Fibroblast of skin of abdomen (primary cell): ENCODE results near the gene CACNA1C.

Experiments
- DNase-seq: peaks from one replicate; pipeline ENCODE4 v3.0.0-alpha.2; 2013

The CACNA1C gene

GRCh38 chr12:2284321-2284813, 231.6 kb downstream of the CACNA1C start:
- peak; percentile 97 for DNase-seq

DNA sequence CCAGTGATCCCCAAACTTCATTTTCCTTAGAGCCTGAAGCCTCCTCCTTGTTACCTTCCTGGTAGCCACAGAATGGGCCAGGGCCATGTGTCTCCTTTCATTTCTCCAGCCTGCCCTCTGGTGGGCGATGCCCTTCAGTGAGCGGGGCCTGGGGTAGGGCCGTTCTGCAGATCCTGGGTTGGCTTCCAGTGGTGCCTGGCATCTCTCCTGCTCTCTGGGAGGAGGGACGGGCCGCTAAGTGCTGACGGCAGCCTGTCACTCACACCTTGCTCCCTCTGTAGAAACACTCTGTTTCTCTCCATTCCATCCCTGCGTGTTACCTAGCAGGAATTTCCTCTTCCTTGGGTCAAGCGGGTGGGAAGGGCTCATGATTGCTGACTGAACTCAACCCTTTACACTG, 232.1 kb downstream of the CACNA1C start:
- peak; percentile 89 for DNase-seq

GRCh38 chr12:2285462-2285861, 232.7 kb downstream of the CACNA1C start:
- DNase-seq = no peak

- DNase-seq = no peak
Observed at GRCh38 chr12:2286047-2286446, 233.3 kb downstream of the CACNA1C start.

GRCh38 chr12:2286461-2287131, 233.8 kb downstream of the CACNA1C start:
- peak; percentile 64 for DNase-seq

GRCh38 chr12:2287151-2287550, 234.4 kb downstream of the CACNA1C start:
- DNase-seq = no peak

- no peak for DNase-seq
Observed at GRCh38 chr12:2287589-2287988, 234.8 kb downstream of the CACNA1C start.

- DNase-seq = peak; percentile 71
Observed at GRCh38 chr12:2288001-2288400, 235.2 kb downstream of the CACNA1C start.

- DNase-seq = no peak
Observed at GRCh38 chr12:2288471-2288870, 235.7 kb downstream of the CACNA1C start.

GRCh38 chr12:2288875-2289274, 236.1 kb downstream of the CACNA1C start:
- no peak for DNase-seq

DNA sequence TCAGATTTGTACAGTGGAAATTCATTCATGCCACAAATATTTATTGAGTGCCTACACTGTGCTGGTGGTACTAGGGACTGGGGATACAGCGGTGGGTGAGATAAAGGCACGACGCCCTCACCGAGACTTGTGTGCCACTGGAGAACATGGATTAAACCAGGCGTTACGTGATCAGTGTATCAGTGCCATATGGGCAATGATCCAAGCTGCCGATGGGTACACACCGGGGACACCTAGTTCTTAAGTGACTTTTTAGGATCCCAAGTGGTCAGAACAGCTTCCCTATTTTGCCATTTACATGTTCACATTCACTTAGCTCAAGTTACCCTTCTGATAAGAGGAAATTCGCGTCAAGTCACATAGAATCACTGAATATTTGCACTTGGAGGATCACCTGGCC, 236.7 kb downstream of the CACNA1C start:
- DNase-seq = no peak

GRCh38 chr12:2290091-2290490, 237.3 kb downstream of the CACNA1C start:
- DNase-seq = no peak

GRCh38 chr12:2290516-2291065, 237.8 kb downstream of the CACNA1C start:
- DNase-seq = peak; percentile 70

DNA sequence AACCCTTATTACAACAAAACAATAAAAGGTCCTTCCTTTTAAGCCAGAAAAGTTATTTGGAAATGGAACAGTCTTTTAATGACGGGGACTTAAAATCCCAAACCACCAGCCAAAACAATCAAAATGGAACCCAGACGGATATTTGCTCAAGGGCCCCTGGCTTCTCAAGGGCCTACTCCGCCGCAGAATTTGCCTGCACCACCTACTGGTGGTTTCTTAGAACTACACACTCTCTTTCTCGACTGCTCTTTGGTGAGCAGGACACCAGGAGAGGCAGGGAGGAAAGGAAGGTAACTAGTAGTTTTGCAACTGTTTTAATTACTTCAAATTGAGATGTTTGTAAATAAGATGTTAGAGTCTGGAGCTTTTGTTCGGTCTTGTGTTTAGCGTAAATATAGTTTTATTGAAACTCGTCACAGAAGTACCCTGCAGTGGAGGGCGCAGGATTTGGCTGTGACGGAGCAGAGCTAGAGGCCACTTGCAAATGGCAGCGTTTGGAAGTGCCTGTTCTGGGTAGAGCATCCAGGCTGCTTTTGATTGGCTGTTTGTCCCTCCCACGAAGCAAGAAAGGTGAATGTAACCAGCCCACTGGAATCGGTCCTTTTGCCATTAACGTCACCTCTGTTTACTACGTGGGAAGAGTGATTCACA, 238.5 kb downstream of the CACNA1C start:
- no peak for DNase-seq

DNA sequence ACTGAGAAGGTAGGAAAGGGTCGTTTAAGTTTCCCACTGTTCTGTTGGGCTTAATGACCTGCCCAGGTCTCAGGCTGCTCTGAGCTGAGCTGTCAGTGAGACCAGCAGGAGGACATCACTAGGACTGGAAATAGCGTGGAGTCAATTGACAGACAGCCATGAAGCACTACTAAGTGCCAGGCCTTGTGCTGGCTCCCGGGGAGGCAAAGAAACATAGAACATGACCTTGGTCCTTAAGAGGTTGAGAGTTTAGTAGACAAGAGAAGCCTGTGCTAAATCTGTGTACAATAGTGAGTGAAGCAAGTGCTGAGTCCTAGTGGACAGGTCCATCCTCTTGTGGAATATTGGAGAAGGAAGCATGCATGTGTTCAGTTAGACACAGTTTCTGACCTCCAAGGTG, 239.2 kb downstream of the CACNA1C start:
- no peak for DNase-seq

GRCh38 chr12:2292560-2292959, 239.8 kb downstream of the CACNA1C start:
- no peak for DNase-seq

DNA sequence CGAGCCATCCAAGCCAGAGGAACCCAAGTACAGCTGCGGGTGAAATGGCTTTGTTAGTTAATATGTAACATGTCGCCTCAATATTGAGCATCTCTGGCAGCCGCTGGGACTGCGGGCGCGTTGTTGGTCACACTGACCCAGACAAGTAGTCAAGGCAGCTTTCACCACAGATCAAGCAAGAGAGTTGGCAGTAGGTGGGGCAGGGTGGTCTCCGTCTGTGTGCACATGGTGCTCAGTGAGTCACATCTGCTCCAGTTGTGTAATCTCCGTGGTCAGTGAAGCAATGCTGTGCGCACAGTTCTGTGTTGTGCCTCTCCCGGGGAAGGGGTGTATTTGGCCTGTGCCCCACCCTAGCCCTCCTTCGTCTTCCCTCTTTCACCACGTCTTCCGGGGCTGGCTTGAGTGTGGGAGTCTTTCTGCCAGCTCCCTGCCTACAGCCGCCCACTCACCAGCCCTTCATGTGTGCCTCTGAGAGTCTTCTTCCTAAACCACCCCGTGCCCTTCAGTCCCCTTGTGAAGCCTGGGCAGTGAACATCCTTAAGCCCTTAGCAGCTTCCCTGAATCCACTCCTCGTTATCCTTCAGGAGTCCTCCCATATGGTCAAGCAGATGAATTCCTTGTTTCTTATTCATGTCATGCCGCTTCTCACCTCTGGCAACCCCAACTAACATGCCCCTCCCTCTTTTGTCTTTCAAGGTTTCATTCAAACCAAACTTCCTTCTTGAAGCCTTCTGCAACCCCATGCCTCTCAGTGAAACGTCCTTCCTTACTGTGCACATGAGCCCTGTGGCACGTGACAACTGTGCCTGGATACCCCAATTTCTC, 242.1 kb downstream of the CACNA1C start:
- peak; percentile 61 for DNase-seq

- DNase-seq = peak; percentile 75
Observed at GRCh38 chr12:2295941-2296461, 243.2 kb downstream of the CACNA1C start.

- DNase-seq = no peak
Observed at GRCh38 chr12:2297004-2297403, 244.2 kb downstream of the CACNA1C start.

DNA sequence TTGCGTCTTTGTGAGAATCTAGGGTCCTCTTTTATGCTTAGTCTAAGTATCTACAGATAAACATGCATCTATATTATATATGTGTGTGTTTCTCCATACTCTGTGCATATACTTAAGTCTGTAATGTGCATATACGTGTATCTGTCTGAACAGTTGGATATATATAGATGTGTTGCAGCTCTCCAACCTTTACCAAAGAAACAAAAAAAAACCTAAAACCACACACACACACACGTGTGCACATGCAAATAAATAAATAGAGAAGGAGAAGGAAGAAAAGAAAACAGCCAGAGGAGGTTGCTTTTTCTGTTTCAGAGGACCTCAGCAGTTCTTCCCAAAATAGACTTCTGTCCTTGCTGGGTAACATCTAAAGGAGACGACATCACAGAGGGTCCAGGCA, 244.9 kb downstream of the CACNA1C start:
- no peak for DNase-seq

- no peak for DNase-seq
Observed at GRCh38 chr12:2298556-2299200, 245.9 kb downstream of the CACNA1C start.

GRCh38 chr12:2299206-2299605, 246.4 kb downstream of the CACNA1C start:
- no peak for DNase-seq
